HL-60/S4 (cell line): ENCODE measurements around the gene ABLIM2.

ENCODE experiments used
- in situ Hi-C: fragments of 300-500 bp; cut with MboI; formaldehyde crosslinking; loops from 2 replicates; pipeline ENCODE4 v1.14.3; 2022; ENCODE audit warnings: low sequenced_read_pairs

Gene ABLIM2

GRCh38 chr4:8010618-8011017 lies 148.0 kb downstream of the ABLIM2 start:
- in situ Hi-C loops = no loop called here

GRCh38 chr4:8009710-8010511 lies 148.7 kb downstream of the ABLIM2 start:
- in situ Hi-C loops = no loop called here

- in situ Hi-C loops = no loop called here
Observed at GRCh38 chr4:8009097-8009496, 149.5 kb downstream of the ABLIM2 start.

DNA sequence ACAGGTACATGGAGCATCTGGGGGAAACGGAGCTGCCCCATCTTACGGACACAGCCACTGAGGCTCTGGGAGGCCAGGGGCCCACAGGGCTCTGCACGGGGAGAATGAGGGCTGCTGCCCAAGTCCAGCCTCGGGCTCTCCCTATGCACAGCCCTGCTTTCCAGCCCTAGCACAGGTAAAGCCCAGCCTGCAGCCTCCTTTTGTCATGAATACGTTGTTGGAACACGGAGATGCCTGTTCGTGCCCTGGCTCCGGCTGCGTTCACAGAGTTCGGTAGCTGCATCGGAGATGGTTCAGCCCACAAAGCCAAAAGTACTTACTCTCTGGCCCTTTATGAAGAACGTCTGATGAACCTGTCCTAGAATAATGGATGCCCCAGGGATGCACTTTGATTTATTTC lies 150.2 kb downstream of the ABLIM2 start:
- in situ Hi-C loops = no loop called here

GRCh38 chr4:8007581-8007980 lies 151.0 kb downstream of the ABLIM2 start:
- in situ Hi-C loops = no loop called here

DNA sequence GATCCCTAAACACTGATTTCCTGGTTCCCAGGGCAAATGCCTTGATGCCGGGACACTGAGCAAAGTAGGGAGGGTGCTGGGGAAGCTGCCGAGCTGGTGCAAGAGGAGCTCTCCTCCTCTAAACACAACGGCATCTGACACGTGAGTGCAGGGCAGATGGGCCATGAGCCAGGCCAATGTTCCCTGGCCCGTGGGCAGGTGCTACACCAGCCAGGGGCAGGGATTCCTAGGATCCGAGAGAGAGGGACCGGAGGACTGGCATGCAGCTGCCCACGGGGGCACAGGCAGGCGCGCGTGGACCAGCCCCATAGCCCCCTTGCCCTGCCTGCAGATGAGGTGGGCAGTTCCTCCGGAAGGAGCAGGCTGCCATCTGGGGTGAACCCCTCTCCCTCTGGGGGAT lies 152.1 kb downstream of the ABLIM2 start:
- in situ Hi-C loops = no loop called here

- in situ Hi-C loops = no loop called here
Observed at GRCh38 chr4:8005814-8006215, 152.8 kb downstream of the ABLIM2 start.

GRCh38 chr4:8005033-8005808 lies 153.4 kb downstream of the ABLIM2 start:
- in situ Hi-C loops = no loop called here

DNA sequence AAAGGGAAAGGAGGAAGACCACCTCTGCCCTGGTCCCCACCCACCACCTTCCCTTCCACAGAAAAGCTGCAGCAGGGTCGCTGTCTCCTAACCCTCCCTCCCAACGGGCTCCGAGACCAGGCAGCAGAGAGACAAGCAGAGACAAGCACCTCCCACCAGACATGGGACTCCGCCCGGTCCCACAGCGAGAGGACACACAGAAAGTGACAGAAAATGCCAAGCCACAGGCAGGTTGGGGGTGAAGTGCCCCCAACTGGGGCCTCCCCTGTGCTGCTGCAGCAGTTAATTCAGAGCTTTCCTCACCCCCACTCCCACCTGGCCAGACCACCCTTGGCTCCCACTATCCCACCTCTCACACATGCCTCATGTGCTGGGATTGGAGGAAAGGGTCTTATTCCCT lies 154.5 kb downstream of the ABLIM2 start:
- in situ Hi-C loops = no loop called here

- in situ Hi-C loops = no loop called here
Observed at GRCh38 chr4:8002525-8003309, 155.9 kb downstream of the ABLIM2 start.

GRCh38 chr4:8001564-8002355 lies 156.9 kb downstream of the ABLIM2 start:
- in situ Hi-C loops = no loop called here

- in situ Hi-C loops = no loop called here
Observed at GRCh38 chr4:8000721-8001491, 157.7 kb downstream of the ABLIM2 start.

DNA sequence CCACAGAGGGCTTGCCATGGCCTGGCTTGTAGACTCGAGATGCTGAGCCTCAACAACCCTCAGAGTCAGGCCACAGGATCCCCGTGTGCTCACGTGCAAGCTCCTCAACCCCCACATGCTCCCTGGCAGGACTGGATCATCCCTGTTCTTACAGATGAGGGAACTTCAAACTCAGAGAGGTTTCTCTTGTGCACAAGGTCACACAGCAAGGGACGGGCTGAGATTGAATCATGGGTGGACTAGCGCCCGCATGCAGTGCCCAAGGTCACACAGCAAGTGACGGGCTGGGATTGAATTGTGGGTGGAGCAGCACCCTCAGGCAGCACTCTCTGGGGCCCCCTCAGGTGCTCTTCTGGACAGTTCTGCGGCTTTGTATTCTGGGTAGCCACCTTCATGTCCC lies 158.4 kb downstream of the ABLIM2 start:
- in situ Hi-C loops = no loop called here

DNA sequence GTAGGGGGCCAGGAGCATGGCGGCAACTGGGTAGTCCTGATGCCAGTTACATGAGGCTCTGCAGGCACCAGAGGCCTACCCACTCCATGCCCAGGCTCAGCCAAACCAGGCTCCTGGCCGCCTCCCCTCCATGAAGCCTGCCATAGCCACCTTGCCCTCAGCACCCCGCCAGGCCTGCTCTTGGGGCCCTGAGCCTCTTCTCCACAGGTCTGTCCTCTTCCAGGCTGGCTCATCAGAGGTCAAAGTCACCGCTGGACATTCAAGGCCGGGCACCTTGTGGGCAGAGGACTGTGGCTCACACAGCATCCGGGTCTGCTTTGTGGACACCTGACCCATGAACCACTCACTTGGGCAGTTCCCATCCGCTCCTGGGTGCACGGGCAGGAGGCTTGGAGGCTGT lies 158.9 kb downstream of the ABLIM2 start:
- in situ Hi-C loops = loop anchor here (25.0 kb wide), 1 partner anchor 187 kb away; no protein-coding TSS in a partner anchor

GRCh38 chr4:7999279-7999678 lies 159.3 kb downstream of the ABLIM2 start:
- in situ Hi-C loops = loop anchor here (25.0 kb wide), 1 partner anchor 187 kb away; no protein-coding TSS in a partner anchor

GRCh38 chr4:7998447-7998846 lies 160.2 kb downstream of the ABLIM2 start:
- in situ Hi-C loops = loop anchor here (25.0 kb wide), 1 partner anchor 186 kb away; no protein-coding TSS in a partner anchor

GRCh38 chr4:7995866-7996265 lies 162.7 kb downstream of the ABLIM2 start:
- in situ Hi-C loops = loop anchor here (25.0 kb wide), 1 partner anchor 184 kb away; no protein-coding TSS in a partner anchor

GRCh38 chr4:7995135-7995534 lies 163.5 kb downstream of the ABLIM2 start:
- in situ Hi-C loops = loop anchor here (25.0 kb wide), 1 partner anchor 183 kb away; no protein-coding TSS in a partner anchor

- in situ Hi-C loops = loop anchor here (25.0 kb wide), 1 partner anchor 181 kb away; no protein-coding TSS in a partner anchor
Observed at GRCh38 chr4:7993671-7994070, 164.9 kb downstream of the ABLIM2 start.
